HepG2 (cell line): ENCODE measurements around the gene RPS25. TPM values are rescaled to one million over a fixed set of nuclear protein-coding genes. Genes with fewer than 3 reads are reported as not detected.

Experiments used
- KAT8 ChIP-seq: IDR thresholded peaks from 2 replicates; pipeline ENCODE4 v1.6.1; 2016; ENCODE audit warnings: missing genetic modification reagents, missing compliant biosample characterization
- KDM3A ChIP-seq: IDR thresholded peaks from 2 replicates; pipeline ENCODE4 v1.6.1; 2018; ENCODE audit warnings: low read depth, missing compliant biosample characterization
- NFE2 ChIP-seq: sonication (generic); formaldehyde crosslinking; IDR thresholded peaks from 2 replicates; pipeline ENCODE4 v1.4.0; 2020; ENCODE audit warnings: missing genetic modification reagents
- TCF12 ChIP-seq, 2 experiments: fragments of 450-650 bp in 1 of 2; sonication (generic) in 1 of 2; formaldehyde crosslinking in 1 of 2; IDR thresholded peaks; 2 replicates each; pipeline versions ENCODE4 v1.6.1 to v1.8.0; 2017 to 2022; ENCODE audit warnings: antibody characterized with exemption in 1 of 2, mild to moderate bottlenecking in 1 of 2, missing genetic modification reagents in 1 of 2, moderate library complexity in 1 of 2
- TRAFD1 ChIP-seq: sonication (generic); formaldehyde crosslinking; IDR thresholded peaks from 2 replicates; pipeline ENCODE4 v1.5.1; 2020; ENCODE audit warnings: missing genetic modification reagents, mild to moderate bottlenecking, borderline replicate concordance
- ZBED4 ChIP-seq: sonication (generic); formaldehyde crosslinking; IDR thresholded peaks from 2 replicates; pipeline ENCODE4 v1.4.0; 2020; ENCODE audit warnings: missing genetic modification reagents, borderline replicate concordance
- ZBTB3 ChIP-seq: sonication (generic); formaldehyde crosslinking; IDR thresholded peaks from 2 replicates; pipeline ENCODE4 v1.4.0; 2020; ENCODE audit warnings: low read depth, mild to moderate bottlenecking, moderate library complexity, missing genetic modification reagents, borderline replicate concordance
- ZNF234 ChIP-seq: sonication (generic); formaldehyde crosslinking; conservative IDR thresholded peaks from 2 replicates; pipeline ENCODE4 v1.5.1; 2020; ENCODE audit warnings: mild to moderate bottlenecking, missing genetic modification reagents
- ZNF318 ChIP-seq: sonication (generic); formaldehyde crosslinking; IDR thresholded peaks from 2 replicates; pipeline ENCODE4 v1.4.0; 2020; ENCODE audit warnings: mild to moderate bottlenecking, missing genetic modification reagents
- ZSCAN21 ChIP-seq: sonication (generic); formaldehyde crosslinking; IDR thresholded peaks from 2 replicates; pipeline ENCODE4 v1.8.0; 2022; ENCODE audit warnings: mild to moderate bottlenecking, missing genetic modification reagents, moderate library complexity, borderline replicate concordance
- polyA plus RNA-seq, 8 experiments: library from polyadenylated mRNA; depleted of rRNA in 3 of 8; stranded (reverse) in 7 of 8; unstranded in 1 of 8; fragments of >200 nt; fragmentation: Illumina TruSeq in 4 of 8; extraction: Trizol in 4 of 8; gene quantifications; 2 replicates each; pipeline versions ENCODE4 v1.2.1 to v1.2.3, GENCODE V29; 2011 to 2016; ENCODE audit warnings: low read depth in 4 of 8, missing spikeins in 1 of 8, mixed read lengths in 1 of 8; ENCODE audit not compliant: insufficient read depth in 1 of 8
- total RNA-seq, 5 experiments: library from RNA; depleted of rRNA; stranded (reverse); fragments of >200 nt; fragmentation: Illumina TruSeq; extraction: Trizol; gene quantifications; 2 replicates each; pipeline ENCODE4 v1.2.3, GENCODE V29; 2016; ENCODE audit warnings: low read depth in 1 of 5

Gene RPS25
- total and polyA plus RNA-seq, 2 of the 13 experiments (the other 11 are each of a cell fraction or from before 2014, with no cell fraction given), result 839 to 1,415 TPM

- no peak for TF ChIP-seq TCF12 (IDR thresholded peaks at IDR 0.05)
- TF ChIP-seq TCF12 (CRISPR knock-in tag; IDR thresholded peaks at IDR 0.05), result no peak
- TF ChIP-seq ZNF318 (CRISPR knock-in tag), result no peak
- TF ChIP-seq ZBED4 (CRISPR knock-in tag), result no peak
- no peak for TF ChIP-seq ZBTB3 (CRISPR knock-in tag)
- TF ChIP-seq ZSCAN21 (CRISPR knock-in tag), result 0 out of 2 replicates have a peak, but pooled peaks have one; percentile 21
- TF ChIP-seq KDM3A (CRISPR knock-in tag), result no peak
- TF ChIP-seq NFE2, result no peak
- TF ChIP-seq TRAFD1 (CRISPR knock-in tag), result 0 out of 2 replicates have a peak, but pooled peaks have one; percentile 14
- TF ChIP-seq KAT8 (CRISPR knock-in tag), result no peak
- no peak for TF ChIP-seq ZNF234 (CRISPR knock-in tag)
These were observed 6.9 kb upstream of the RPS25 start (continued) for GRCh38 chr11:119025099-119025473.
